Dermis microvascular lymphatic vessel endothelial cell (primary cell): ENCODE measurements around the gene FXYD4. TPM values are rescaled to one million over a fixed set of nuclear protein-coding genes. Genes with fewer than 3 reads are reported as not detected.
A peak's percentile ranks its signal among the peaks of the same experiment; 100 is the strongest.
"Not testable (repeated sequence)": the region's sequence is repeated elsewhere in the genome, so short reads cannot be mapped to it uniquely, and the experiment has no call there.

Experiments
- DNase-seq, 2 donors: peaks; one replicate each; pipeline versions ENCODE4 v3.0.0 to v3.0.0-alpha.2; 2010; ENCODE audit warnings: low read depth in 2 of 2
- total RNA-seq: library from RNA; depleted of rRNA; stranded (reverse); fragments of >200 nt; gene quantifications from 2 replicates; pipeline ENCODE4 v1.2.1, GENCODE V29; 2014

The FXYD4 gene
- total RNA-seq, 1 donor from 2014 or later = not detected

GRCh38 chr10:43417950-43418768 is 46.7 kb downstream of the FXYD4 start:
- peak; percentile 60 to 72 for DNase-seq

DNA sequence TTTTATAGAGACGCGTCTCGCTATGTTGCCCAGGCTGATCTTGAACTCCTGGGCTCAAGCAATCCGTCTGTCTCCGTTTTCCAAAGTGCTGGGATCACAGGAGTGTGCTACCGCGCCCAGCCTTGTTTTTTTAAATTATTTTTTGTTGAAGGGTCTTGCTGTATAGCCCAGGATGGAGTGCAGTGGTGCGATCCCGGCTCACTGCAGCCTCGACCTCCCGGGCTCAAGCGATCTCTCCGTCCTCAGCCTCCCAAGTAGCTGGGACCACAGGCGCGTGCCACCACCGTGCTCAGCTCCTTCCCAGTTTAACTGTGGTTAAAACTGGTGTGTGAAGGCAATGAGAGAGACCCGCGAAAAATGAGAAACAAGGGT is 48.5 kb downstream of the FXYD4 start:
- no peak for DNase-seq

GRCh38 chr10:43420369-43421200 is 49.1 kb downstream of the FXYD4 start:
- peak; percentile 40 to 81 for DNase-seq

DNA sequence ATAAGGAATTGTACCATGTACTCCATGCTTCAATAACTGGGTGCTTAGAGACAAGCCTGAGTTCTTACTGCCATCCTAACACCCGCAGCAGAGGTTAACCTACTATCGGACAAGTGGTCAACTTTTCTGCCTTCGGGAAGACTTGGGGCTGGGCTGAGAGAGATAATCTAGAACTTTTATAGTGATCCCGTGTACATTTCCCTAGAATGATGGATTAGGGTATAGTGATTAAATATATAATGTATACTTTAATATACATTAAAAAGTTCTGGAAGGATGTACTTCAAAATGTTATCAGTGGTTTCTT is 49.7 kb downstream of the FXYD4 start:
- no peak for DNase-seq

- no peak for DNase-seq
These were observed 50.1 kb downstream of the FXYD4 start for GRCh38 chr10:43421519-43421918.

DNA sequence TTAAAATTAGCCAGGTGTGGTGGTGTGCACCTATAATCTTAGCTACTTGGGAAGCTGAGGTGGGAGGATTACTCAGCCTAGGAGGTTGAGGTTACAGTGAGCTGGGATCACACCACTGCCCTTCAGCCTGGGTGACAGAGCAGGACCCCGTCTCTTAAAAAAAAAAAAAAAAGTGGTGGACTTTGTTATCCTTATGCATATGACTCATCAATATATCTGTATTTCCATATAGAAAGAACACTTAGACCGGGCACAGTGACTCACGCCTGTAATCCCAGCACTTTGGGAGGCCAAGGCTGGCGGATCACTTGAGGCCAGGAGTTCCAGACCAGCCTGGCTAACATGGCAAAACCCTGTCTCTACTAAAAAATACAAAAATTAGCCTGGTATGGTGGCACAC is 50.5 kb downstream of the FXYD4 start:
- DNase-seq = not testable (repeated sequence)

GRCh38 chr10:43424416-43424815 is 53.0 kb downstream of the FXYD4 start:
- no peak for DNase-seq

Other genes with a start within 250 kb of the FXYD4 start
- gene CSGALNACT2, start 233.2 kb upstream of the FXYD4 start, total RNA-seq = 5.5 and 6.8 TPM in 2 replicates
- 0.13 and 0.26 TPM in 2 replicates for gene RASGEF1A, start 104.6 kb upstream of the FXYD4 start, total RNA-seq
- gene HNRNPF, start 37.5 kb downstream of the FXYD4 start, total RNA-seq = 167 and 193 TPM in 2 replicates
- 1.9 TPM in 2 replicates for gene ZNF487, start 65.5 kb downstream of the FXYD4 start, total RNA-seq
- gene ZNF239, start 203.0 kb downstream of the FXYD4 start, total RNA-seq = 0.13 and 0.25 TPM in 2 replicates
- 0.51 and 0.76 TPM in 2 replicates for gene ZNF485, start 234.8 kb downstream of the FXYD4 start, total RNA-seq